Measurements from ENCODE around the gene PHF11.

PHF11 gene

DNA sequence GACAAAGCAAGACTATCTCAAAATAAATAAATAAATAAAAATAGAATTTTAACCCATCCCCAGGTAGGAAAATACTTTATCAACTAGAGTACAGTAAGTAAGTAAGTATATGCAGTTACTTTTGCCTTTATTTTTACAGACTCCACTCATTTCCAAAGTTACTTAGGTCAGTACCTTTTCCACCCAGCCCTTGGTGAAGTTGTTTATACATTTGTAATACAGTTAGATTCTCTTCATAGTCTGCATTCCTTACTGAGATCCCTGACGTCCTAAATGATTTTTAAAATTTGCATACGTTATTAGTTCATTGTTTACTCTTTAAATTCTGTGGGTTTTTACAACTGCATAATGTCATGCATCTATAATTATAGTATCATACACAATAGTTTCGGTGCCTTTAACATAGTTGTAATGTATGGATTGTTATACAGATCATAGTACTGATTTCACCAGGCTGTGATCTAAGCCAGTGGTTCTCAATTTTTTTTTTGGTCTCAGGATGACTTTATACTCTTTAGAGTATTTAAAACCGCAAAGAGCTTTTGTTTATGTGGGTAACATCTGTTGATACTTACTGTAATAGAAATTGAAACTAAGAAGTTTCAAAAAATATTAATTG, 41.3 kb upstream of the PHF11 start:
- H3K4me3 ChIP-seq (ENCODE audit: low read depth, low read length), result no peak overlapping the region

DNA sequence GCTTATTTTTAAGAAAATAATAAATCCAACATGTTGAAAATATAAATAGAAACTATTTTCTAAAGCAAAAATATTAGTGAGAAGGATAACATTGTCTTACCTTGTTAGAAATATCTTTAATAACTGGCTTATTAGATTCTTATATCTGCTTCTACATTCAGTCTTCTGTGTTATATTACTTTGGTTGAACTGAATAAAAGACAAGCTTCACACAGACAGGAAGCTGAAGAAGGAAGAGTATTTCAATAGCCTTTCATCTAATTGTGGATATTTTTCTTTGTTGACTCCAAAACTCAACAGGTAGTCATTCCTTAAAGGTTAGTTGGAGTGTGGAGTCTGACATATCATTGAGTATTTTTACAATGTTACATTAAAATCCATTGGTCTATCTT, 40.8 kb upstream of the PHF11 start:
- DNase-seq (ENCODE audit: low read depth), result no peak
- TF ChIP-seq, protein P1, sequence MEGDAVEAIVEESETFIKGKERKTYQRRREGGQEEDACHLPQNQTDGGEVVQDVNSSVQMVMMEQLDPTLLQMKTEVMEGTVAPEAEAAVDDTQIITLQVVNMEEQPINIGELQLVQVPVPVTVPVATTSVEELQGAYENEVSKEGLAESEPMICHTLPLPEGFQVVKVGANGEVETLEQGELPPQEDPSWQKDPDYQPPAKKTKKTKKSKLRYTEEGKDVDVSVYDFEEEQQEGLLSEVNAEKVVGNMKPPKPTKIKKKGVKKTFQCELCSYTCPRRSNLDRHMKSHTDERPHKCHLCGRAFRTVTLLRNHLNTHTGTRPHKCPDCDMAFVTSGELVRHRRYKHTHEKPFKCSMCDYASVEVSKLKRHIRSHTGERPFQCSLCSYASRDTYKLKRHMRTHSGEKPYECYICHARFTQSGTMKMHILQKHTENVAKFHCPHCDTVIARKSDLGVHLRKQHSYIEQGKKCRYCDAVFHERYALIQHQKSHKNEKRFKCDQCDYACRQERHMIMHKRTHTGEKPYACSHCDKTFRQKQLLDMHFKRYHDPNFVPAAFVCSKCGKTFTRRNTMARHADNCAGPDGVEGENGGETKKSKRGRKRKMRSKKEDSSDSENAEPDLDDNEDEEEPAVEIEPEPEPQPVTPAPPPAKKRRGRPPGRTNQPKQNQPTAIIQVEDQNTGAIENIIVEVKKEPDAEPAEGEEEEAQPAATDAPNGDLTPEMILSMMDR (IDR thresholded peaks at IDR 0.05; ENCODE audit: control insufficient read depth, extremely low read depth, insufficient read depth), result no peak
- H3K4me3 ChIP-seq (ENCODE audit: low read depth, low read length), result no peak overlapping the region

More for the DNA sequence above, 41.3 kb upstream of the PHF11 start:
- DNase-seq (ENCODE audit: low read depth), result no peak
- TF ChIP-seq, protein P1 (IDR thresholded peaks at IDR 0.05; ENCODE audit: control insufficient read depth, extremely low read depth, insufficient read depth), result no peak

DNA sequence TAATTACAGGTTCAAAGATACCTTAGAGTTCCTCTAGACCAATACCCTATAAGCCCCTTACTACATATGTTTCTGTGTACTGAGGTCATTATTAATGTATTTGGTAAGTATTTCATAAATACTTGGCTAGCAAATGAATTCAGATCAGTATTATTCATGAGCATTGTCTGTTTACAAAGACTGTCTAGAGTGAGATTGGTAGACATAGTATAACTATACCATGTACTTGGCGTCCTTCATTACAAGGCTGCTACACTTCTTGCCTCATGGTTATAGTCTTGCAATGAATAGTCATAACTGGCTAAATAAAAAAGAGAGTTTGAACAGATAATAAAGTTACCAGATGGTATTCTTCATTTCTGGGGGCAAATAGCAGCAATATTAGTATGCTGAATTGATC, 39.6 kb upstream of the PHF11 start:
- no peak overlapping the region for H3K4me3 ChIP-seq (ENCODE audit: low read depth, low read length)
- TF ChIP-seq, protein P1 (IDR thresholded peaks at IDR 0.05; ENCODE audit: control insufficient read depth, extremely low read depth, insufficient read depth), result no peak
- DNase-seq (ENCODE audit: low read depth), result no peak

DNA sequence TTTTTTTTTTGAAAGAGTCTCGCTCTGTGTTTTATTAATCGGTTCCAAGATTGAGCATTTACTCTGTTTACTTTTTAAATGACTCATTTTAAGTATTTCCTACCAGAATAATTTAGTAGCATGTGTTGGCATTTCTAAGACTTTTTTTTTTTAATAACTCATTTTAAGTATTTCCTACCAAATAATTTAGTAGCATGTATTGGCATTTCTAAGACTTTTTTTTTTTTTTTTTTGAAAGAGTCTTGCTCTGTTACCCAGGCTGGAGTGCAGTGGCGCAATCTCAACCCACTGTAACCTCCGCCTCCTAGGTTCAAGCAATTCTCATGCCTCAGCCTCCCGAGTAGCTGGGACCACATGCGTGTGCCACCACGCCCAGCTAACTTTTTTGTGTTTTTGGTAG, 38.5 kb upstream of the PHF11 start:
- TF ChIP-seq, protein P1 (IDR thresholded peaks at IDR 0.05; ENCODE audit: control insufficient read depth, extremely low read depth, insufficient read depth), result no peak
- DNase-seq (ENCODE audit: low read depth), result no peak
- H3K4me3 ChIP-seq (ENCODE audit: low read depth, low read length), result no peak overlapping the region

DNA sequence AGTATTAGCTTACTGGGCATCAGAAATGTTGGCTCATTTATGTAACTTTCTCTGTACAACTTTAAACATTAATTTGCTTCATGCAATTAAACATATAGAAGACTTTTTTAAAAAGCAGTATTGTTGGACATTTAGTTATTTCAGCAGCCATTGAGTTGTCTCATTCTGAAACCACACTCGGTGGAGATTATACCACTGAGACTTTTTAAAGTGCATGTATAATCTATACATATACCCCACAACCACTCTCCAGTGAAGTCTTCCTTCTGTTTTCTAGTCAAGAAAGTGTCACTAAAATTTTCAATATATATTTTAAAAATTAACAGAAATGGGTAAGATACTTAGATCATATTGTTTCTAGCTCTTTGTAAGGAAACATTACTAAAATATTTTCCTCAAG, 36.2 kb upstream of the PHF11 start:
- TF ChIP-seq, protein P1 (IDR thresholded peaks at IDR 0.05; ENCODE audit: control insufficient read depth, extremely low read depth, insufficient read depth), result no peak
- no peak for DNase-seq (ENCODE audit: low read depth)
- H3K4me3 ChIP-seq (ENCODE audit: low read depth, low read length), result no peak overlapping the region

DNA sequence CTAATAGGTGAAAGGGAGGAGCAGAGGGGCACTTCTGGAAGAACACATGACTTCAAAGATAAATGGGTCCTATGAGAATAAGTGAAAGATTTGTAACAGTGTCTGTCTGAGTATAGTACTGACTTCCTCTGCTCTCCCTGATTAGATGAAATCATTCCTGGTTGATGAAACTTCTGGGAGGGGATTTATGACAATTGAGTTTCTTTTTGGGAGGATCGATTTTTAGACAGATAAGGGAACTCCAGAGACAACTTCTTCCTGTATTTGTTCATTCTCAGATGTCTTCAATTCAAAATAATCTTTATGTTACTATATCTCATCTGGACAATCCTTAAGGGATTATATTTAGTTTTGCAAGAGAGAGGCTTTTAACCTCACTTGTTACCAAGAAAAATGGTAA, 31.7 kb upstream of the PHF11 start:
- no peak for DNase-seq (ENCODE audit: low read depth)
- no peak overlapping the region for H3K4me3 ChIP-seq (ENCODE audit: low read depth, low read length)
- TF ChIP-seq, protein P1 (IDR thresholded peaks at IDR 0.05; ENCODE audit: control insufficient read depth, extremely low read depth, insufficient read depth), result no peak
